Superior temporal gyrus (tissue), 1 donor: ENCODE measurements around the gene EPHA4.

Source experiments
- DNase-seq: peaks from one replicate; pipeline ENCODE4 v3.0.0-alpha.2; 2016; ENCODE audit errors: extremely low spot score

EPHA4 gene

DNA sequence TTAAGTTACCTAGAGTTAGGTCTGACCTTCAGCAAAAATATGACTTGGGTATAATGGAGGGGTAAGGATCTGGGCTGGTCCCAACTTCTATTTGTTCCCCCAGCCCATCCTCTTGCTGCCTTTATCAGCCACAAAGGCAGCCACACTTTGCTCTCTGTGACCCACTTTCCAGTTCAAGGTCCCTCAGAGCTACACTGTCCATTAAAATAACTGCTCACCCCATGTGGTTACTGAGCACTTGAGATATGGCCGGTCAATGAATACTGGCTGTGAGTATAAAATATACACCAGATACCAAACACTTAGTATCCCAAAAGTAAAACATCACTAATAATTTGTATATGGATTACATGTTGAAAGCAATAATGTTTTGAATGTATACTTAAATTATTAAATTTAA lies 67.2 kb downstream of the EPHA4 start:
- no peak for DNase-seq

DNA sequence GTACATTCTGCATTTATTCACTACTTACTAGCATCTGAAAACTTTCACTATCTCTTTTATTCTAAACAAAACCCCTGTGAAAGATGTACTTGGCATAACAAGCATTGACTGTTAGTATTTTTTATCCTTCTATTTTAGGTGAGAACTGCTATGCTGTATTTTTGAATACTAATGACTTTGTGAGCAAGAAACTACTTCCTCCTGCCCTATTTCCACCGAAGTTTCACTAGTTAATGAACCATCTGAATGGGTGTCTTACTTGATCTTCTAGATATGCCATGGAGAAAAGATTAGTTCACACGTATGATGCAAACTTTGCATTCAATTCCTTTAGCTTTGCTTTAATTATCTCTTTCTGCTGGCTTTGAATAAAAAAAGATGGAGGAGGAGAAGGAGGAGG lies 68.1 kb downstream of the EPHA4 start:
- no peak for DNase-seq

DNA sequence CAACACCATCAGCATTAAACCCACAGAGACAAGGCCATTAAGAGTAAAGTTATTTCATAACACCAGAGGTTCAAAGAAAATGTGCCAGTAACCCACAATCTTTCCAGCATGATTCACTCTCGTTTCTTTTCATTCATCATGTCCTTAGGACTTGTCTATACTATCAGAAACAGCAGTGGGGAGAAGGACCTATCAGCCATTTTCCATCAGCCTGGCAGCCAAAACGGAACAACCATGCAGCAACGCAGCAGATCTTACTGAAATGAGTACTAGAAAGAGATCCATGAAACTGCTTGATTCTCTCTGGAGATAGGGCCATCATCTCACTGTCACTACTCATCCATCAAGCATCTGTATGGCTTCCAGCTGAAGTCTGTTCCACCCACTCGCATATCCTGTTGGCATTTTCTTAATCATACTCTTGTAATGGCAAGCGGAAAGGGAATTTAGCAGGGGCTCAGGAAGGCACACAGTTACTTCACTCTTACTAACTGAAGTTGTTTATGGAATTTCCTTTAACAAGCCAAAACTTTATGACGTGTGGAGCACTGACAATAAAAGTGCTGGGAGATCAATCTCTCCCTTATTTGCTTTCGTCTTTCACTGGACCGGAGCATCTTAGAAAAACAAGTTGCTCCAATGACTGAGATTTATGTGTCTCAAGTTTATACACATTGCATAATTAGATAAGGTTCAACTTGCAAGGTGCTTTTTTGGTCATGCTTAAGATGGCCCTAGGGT lies 69.7 kb downstream of the EPHA4 start:
- DNase-seq = no peak

DNA sequence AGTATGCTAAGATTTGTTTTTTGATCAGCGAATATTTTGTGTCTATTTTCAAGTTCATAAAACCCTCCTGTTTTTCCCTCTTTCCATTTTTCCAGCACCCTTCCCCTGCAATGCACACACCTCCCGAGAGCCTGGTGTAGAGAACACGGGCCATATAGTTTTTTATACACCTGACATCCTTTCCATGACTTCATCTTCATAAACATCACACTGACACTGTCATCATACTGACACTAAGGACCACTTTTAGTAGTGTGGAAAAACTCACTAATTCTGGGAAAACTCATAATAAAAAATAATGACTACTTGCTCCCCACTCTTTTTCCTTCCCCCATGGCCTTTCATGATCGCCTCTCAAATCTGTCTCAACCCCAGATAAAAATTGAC lies 70.2 kb downstream of the EPHA4 start:
- no peak for DNase-seq

DNA sequence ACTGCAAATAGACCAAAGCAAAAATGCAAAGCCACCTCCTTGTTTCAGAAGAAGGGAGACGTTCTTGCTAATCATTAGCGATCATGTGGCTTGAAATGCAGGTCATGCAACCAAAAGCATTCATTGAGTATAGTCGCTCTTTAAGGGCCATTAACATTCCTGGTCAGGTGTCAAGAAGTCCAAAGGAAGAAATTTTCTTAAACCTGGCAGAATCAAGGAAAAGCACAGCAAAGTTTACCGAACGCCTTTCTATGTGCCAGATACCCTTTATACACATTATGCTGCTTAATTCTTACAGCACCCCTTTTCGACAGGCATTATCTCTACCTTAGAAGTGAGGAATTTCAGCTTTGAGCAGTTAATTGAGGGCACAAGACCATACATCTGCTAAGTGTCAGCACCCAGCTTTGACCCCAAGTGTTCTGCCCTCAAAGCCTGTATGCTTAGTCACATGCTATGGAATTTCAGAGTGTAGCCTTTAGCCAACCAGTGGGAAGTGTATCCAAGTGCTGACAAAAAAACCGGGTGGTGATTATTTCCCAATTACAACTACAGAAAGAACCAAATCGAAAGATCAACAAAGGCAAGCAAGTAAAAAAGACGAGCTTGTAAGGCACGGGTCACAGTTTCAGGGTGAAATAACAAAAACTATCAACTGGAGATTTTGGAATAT lies 70.8 kb downstream of the EPHA4 start:
- no peak for DNase-seq

DNA sequence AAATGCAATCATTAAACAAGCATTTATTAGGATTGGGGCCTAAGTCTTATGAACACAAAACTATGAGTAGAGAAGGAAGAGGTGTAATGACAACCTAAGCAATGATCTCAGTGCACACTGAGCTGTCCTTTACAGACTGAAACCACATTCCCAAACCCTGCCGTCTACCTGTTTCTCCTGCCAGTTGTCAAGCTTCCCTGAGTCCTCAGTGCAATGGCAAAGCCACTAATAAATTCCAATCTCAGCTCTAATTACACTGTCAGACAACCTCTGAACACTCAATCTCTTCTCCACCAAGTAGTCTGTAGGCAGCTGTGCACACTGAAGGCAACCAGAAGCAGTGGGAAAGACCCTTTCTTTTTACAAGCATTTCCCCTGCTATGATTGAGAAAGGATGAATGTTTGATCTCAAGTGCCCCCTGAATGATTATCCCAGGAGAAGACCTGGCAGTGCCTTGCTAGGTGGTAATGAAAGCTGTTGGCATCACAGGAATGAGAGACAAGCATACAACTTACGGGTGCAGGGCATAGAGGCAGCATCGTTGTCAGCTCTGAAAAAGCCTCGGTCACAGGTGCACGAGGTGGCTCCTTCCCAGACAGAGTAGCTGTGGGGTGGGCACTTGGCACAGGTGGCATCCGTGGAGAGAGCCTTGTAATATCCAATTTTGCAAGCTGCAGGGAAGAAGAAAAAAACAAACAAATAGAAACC lies 71.4 kb downstream of the EPHA4 start:
- DNase-seq = no peak

DNA sequence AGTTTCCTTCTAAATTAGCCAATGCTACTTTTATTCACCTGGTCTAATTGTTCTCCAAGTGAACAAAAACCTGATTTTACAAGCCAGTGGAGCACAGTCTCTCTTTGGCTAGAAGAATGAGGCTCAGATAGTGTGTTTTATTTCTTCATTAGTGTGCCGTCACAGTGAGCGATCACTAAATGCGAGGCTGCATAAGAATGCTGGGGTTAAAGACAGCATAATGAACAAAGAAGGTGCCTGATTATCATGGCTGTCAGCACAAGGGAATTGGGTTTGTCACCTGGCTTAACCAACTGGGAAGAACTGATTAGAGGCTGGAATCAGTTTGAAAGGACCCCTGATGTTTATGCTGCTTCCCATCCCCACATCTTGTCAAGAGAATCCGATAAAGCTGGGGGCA lies 76.4 kb downstream of the EPHA4 start:
- no peak for DNase-seq

DNA sequence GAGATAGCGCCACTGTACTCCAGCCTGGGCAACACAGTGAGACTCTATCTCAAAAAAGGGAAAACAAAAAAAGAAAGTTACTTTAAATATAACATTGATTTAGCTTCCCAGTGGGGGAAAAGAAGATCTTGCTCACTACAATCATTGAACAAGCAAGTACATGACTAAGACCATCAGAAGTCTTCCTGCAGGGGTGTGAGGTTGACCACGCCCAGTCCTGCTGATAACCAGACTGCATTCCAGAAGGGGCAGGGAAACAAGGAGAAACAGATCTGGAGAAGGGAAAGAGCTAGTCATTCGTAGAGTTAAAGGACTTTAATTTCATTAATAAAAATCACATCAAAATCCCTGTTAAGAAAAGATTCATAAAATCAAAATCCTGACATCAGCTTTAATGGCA lies 77.5 kb downstream of the EPHA4 start:
- no peak for DNase-seq

DNA sequence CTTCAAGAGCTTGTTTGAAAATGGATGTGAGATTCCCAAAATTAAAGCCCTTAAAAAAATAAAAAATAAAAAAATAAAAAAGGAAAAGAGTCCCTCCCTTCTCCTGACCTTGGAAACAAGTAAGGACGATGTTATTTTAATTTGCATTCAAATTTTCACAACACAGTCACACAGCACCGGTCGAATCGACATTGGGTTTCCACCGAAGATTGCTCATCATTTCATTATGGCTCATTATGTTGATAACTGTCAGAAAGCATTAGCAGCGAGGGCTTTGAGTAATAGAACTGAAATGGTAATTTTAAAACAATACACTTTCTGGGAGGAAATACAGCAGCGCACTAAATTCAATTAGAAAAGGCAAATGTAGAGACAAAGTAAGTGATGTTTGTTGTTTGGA lies 78.7 kb downstream of the EPHA4 start:
- no peak for DNase-seq

DNA sequence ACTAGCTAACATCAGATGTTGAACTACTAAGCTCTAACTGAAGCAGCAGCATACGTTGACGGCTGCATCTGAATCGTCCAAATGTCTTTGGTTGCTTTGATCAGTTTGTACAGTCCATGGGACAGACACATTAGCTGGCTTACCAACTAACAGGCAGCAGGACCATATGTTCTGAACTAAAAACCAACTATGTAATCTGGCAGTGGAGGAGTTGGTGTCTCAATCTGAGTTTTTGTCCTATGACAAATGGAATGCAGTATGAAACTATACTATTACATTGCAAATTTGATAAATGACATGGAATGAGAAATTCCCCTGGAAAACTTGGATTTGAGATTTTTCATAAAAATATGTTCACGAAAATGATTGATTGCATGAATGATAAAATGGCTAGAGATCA lies 79.5 kb downstream of the EPHA4 start:
- no peak for DNase-seq

DNA sequence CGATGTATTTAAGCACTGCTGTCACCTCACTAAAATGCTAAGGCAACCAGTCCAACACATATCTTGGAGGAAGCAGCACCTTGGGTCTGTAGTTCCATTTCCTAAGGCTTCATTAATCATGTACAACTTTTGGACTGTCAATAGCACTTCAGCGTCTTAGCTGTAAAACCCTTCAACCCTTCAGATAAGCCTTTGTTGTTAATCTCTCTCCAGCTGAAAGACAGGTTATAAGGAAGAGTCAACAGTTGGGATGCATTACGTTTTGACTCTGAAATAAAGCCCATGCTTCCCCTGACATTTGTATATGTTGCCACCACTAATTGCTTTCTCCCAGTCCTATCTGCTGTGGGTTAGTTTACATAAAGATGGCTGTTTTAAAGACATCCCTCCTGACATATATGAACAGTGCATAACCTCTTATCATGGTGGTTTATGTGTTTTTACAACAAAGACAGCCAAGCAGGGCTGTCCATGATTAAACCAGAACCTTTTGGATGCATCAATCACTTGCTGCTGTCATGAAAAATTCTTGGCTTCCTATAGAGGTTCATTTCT lies 81.5 kb downstream of the EPHA4 start:
- DNase-seq = no peak

DNA sequence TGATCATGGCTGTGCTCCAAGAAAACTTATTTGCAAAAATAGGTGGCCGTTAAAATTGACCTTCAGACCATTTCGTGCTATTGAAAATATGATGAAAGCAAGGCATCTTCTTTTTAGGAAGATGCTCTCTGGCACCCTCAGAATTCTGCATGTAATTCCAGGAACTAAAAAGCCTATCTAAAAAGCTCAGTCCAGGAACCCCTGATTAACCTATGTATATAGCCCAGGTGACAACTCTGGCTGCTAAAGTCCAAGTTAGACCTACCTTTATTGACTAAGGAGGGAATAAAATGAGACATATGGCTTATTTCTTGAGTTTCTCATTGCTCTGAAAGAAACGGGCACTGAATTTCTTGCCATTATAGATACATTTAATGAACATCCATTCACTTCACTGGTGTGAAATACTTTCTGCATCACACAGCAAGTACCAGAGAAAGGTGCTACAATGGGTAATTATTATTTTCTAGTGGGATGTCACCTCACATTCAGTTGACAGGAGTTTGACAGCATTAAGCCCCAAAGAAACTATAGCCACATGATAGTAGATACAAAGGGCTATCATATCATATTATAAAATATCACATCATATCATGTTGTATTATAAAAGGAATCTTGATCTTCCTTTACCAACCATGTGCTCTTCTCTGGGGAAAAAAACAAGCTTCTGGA lies 83.8 kb downstream of the EPHA4 start:
- DNase-seq = no peak

DNA sequence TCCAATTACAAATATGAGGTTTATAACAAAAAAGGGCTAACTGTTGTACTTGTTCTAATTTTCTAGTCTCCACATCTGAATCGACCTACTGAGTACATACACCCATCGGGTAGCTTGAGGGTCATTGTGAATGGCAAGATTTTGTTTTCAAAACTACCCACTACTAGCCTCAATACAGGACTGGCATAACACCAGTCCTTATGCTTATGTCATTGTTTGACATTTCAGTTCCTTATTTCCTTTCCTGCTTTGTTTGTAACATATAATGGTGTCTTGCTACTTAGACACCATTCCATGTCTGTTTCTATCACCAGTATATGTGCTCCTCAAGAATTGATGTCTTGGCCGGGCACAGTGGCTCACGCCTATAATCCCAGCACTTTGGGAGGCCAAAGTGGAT lies 86.0 kb downstream of the EPHA4 start:
- no peak for DNase-seq

DNA sequence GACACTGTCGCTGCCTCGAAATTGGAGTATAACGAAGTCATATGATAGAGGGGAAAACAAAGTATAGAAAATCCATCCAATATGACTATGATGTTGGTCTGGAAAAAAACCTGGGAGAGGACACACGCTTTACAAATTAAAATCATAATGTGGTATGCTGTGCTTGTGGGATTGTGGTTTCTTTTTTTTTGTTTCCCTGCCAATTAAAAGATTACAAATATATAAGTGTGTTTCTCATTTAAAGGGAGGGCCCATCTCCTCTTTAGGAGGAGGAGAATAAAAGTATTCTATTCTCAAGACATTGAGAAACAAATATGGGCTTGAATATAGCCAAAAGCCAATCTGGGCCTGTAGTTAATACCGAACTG lies 86.6 kb downstream of the EPHA4 start:
- no peak for DNase-seq

DNA sequence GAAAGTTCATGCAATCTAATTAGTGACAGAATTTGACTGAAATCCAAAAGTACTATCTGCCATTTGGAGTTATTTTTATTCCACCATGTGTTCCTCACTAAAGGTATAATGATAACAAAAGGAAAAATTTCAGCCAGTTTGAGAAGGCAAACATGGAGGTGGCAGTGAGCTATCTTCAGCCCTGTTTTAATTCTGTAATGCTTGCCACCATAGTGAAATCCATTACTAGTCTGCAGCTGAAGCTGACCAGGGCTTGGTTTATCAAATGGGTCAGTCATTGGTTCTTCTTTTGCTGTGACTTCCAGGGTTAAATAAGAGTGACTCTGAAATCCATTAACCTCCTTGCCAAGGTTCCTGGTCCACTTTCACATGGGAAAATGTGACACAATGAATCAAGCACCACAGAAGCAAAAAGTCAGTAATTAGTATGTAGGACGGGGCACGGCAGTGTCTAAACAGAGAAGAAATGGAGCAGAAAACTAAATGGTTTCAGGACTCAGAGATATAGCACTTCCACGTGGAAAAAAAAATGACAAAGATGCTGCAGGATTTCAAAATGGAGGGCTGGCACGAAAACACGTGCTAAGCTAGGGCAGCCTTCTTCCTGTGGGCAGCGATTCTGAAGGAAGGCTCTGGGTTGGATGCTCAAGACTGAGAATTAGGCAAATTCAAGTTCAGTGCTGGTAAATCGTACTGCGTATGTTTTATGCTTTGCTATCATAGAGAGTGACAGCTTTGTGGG lies 87.2 kb downstream of the EPHA4 start:
- no peak for DNase-seq

DNA sequence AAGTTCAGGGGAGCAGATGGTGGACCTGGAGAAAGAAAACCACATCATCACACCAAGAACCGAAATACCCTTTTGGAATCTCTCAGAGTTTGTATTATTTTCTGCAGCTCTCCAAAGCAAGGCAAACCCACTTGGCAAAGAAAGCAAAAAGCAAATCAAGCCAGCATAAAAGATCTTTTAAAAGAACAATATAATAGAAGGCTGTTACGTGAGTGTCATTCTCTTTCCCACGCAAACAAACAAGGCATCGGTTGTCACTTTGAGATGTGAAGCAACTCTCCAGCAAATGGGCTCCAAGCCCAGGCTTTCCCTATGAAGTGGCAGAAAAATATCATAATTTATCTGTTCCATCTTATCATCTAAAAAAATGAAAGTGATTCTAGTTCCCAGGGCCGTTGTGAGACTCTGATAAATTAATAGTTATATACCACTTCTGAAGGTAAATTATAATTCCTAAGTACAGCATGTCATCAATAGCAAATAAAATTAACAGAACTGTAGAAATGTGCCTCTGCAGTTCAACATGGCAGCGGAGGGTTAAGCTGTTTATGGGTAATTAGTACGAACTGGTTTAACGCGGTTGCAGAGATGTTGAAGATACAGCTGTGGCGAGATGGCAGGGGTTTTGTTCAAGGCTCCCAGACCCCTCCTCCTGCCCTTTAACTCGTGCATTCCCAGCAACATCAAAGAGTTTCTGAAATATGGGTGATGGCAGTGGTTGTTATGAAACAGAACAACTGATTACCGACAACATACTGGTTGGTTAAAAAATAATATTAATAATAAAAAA lies 89.2 kb downstream of the EPHA4 start:
- DNase-seq = no peak

DNA sequence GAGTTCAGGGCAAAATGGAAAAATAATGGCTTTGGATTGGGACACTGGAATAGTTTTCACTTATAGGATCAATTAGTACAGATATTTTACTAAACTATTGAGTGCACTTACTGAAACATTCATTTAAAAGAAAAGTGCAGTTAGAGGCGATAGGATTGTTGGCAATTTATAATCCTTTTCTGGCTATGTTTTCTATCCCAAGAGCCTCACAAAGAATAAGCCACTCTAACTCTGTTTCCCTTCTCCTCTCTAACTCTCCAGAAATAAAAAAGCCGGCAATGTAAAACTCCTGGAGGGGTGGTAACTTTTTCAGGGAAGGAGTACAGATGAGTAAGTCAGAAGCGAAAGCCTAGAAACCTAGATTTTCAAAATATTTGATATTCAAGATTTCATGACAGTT lies 91.3 kb downstream of the EPHA4 start:
- no peak for DNase-seq

DNA sequence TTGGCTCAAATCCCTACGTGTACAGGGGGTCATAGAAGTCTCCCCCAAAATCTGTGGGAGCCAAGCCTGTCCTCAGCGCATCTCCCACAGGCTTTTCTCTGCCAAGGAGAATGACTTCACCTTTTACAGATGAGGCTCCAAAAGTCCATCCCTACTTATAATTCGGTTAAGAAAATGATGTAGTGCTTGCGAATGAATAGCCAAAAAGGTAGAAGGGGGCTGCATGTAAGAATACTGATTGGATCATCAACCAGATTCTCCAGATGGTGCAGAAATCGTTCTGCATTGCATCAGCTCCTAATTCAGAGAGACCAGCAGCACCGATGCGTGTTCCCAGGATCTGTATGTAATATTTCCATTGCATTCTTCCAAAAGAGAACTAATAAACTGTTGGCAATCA lies 91.9 kb downstream of the EPHA4 start:
- DNase-seq = no peak

DNA sequence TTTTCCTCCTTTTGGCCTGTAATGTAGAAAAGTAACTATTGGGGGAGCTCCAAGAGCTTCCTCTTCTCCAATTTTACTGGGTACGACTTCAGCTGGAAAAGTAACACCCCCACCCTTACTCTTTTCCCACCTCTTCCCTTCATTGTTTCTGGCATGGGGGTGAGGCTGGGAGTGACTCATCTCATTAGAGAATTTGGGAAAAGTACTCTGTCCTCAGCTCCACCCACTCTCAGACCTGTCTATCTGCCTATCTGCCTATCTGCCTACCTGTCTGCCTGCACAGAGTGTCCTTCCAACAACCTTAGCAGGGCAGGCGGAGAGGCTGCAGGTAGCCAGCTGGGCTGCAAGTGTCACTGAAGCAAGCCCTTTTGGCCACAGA lies 93.6 kb downstream of the EPHA4 start:
- no peak for DNase-seq

DNA sequence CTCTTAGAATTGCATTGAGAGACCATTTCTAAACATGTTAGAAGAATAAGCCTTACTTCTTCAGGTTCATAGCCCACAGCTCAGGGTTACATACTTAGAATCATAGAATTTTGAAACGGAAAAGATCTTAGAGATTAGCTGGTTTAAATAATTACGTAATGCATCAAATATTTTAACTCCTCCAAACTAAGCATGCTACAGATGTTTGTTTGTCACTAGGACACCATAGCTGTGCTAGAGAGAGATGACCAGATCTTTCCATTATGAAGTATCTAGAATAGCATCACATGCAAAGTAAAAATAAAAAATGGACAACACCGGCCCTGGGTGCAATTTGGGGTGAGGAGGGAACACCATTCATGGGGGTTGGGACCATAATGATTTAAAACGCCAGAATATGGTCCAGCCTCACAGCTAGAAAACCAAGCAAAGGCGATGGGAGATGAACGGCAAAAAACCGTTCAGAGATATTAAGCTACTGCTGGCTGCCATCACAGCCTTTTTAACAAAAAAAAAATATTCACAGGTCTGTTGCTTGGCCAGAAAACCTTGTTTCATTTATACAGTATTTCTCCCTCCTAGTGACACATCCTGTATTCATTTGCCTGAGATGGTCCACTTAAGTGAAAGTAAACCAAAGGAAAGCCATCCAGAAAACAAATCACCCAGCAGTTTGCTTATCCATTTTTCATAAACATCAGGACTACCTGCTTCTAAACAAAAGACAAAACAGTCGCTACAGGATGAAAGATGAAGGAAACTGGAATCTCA lies 94.2 kb downstream of the EPHA4 start:
- no peak for DNase-seq
